K562 (cell line): ENCODE results near the gene FGF22. TPM values are rescaled to one million over a fixed set of nuclear protein-coding genes. Genes with fewer than 3 reads are reported as not detected.
"Not testable (repeated sequence)": the region's sequence is repeated elsewhere in the genome, so short reads cannot be mapped to it uniquely, and the experiment has no call there.

ENCODE experiments used
- ATAC-seq: fragments of 200-7000 bp; cut with Tn5 transposase; 3 replicates; pipeline ENCODE4 v1.9.1; 2020; ENCODE audit warnings: moderate library complexity
- BruUV-seq: library from RNA; stranded (reverse); fragments of 400-500 nt; replicated peaks from 2 replicates; lab custom pipeline; 2021; lab: Mats Ljungman, UMichigan
- CTCF ChIA-PET: fragments of 300-600 bp; formaldehyde crosslinking; extraction: SDS; loops from one replicate; lab custom pipeline; 2021; ENCODE audit warnings: low intra/inter-chr PET ratio; lab: Yijun Ruan, JAX
- POLR2A ChIA-PET: fragments of 300-600, 350-650 bp; sonication (Branson Sonifier 250); formaldehyde crosslinking; extraction: SDS; loops from one replicate; lab custom pipeline; 2021; ENCODE audit warnings: antibody characterized with exemption, inconsistent platforms; lab: Yijun Ruan, JAX
- DNase-seq, 4 experiments: peaks; one replicate each; pipeline versions ENCODE4 v3.0.0 to v3.0.0-alpha.2; 2011 to 2018; ENCODE audit warnings: low spot score in 3 of 4, mixed read lengths in 3 of 4; ENCODE audit errors: extremely low read depth in 1 of 4
- FAIRE-seq: peaks from 2 replicates; lab custom pipeline; 2011; peaks lifted over from hg19 to GRCh38; lab: Jason Lieb, UNC
- H2AFZ ChIP-seq: 2 replicates; pipeline ENCODE4 v1.6.0; 2011; ENCODE audit warnings: low read depth, low read length, control low read depth, inconsistent platforms
- H3K27ac ChIP-seq: fragments of 200-600 bp; 3 replicates; pipeline ENCODE4 v1.8.0; 2011; ENCODE audit warnings: low read depth, mild to moderate bottlenecking, control low read depth, inconsistent platforms, low read length, moderate library complexity, mixed read lengths; ENCODE audit errors: extremely low read depth
- H3K27me3 ChIP-seq, 2 experiments: fragments of 300-600 bp in 1 of 2; 2 replicates in 1 of 2; 3 replicates in 1 of 2; pipeline versions ENCODE4 v1.6.0 to v1.8.0; 2011; ENCODE audit warnings: inconsistent platforms in 2 of 2, low read length in 2 of 2, mild to moderate bottlenecking in 1 of 2, mixed read lengths in 1 of 2, moderate library complexity in 1 of 2; ENCODE audit not compliant: control insufficient read depth in 2 of 2, insufficient read depth in 2 of 2
- H3K36me3 ChIP-seq: fragments of 300-600 bp; 3 replicates; pipeline ENCODE4 v1.8.0; 2011; ENCODE audit warnings: mild to moderate bottlenecking, low read length, inconsistent platforms; ENCODE audit not compliant: control insufficient read depth, insufficient read depth
- H3K4me1 ChIP-seq, 2 experiments: fragments of 200-600 bp in 1 of 2; replicated peaks in 1 of 2; 2 replicates in 1 of 2; 3 replicates in 1 of 2; pipeline versions ENCODE4 v1.5.1 to v1.8.0; 2011; ENCODE audit warnings: inconsistent platforms in 2 of 2, low read length in 2 of 2, mild to moderate bottlenecking in 1 of 2, mixed read lengths in 1 of 2, moderate library complexity in 1 of 2; ENCODE audit not compliant: control insufficient read depth in 2 of 2, insufficient read depth in 2 of 2
- H3K4me2 ChIP-seq: 2 replicates; pipeline ENCODE4 v1.6.1; 2011; ENCODE audit warnings: low read length, control low read depth, inconsistent platforms, mixed read lengths; ENCODE audit not compliant: insufficient read depth
- H3K4me3 ChIP-seq: fragments of 200-600 bp; sonication (generic), shearing (Covaris generic); 2 replicates; pipeline ENCODE4 v1.5.1; 2016; ENCODE audit warnings: control low read depth, inconsistent platforms
- H3K79me2 ChIP-seq: fragments of 200-600 bp; 3 replicates; pipeline ENCODE4 v1.8.0; 2011; ENCODE audit warnings: low read length, inconsistent platforms; ENCODE audit not compliant: control insufficient read depth, insufficient read depth
- H3K9ac ChIP-seq, 2 experiments: 2 replicates each; pipeline versions ENCODE4 v1.6.0 to v1.6.1; 2011; ENCODE audit warnings: low read depth in 2 of 2, low read length in 2 of 2, control low read depth in 1 of 2, inconsistent platforms in 1 of 2, mild to moderate bottlenecking in 1 of 2, mixed read lengths in 1 of 2; ENCODE audit not compliant: insufficient read depth in 1 of 2
- H3K9me1 ChIP-seq: one replicate; pipeline ENCODE4 v1.6.0; 2011; ENCODE audit warnings: inconsistent platforms, mild to moderate bottlenecking, low read length, moderate library complexity; ENCODE audit not compliant: control insufficient read depth, insufficient read depth
- H3K9me3 ChIP-seq: replicated peaks from 2 replicates; pipeline ENCODE4 v1.5.1; 2011; ENCODE audit warnings: low read depth, low read length, inconsistent platforms; ENCODE audit not compliant: control insufficient read depth, insufficient read depth
- H4K20me1 ChIP-seq: replicated peaks from 2 replicates; pipeline ENCODE4 v1.6.1; 2011; ENCODE audit warnings: low read length, inconsistent platforms, mixed read lengths; ENCODE audit not compliant: control insufficient read depth, insufficient read depth
- POLR2G ChIP-seq: fragments of 200-400 bp; formaldehyde crosslinking; IDR thresholded peaks from 2 replicates; pipeline ENCODE4 v1.6.1; 2017; ENCODE audit warnings: low read depth, mild to moderate bottlenecking, antibody characterized with exemption, low read length, moderate library complexity
- RBFOX2 ChIP-seq: fragments of 200-400 bp; formaldehyde crosslinking; IDR thresholded peaks from 2 replicates; pipeline ENCODE4 v1.6.1; 2017; ENCODE audit warnings: low read depth, mild to moderate bottlenecking, low read length, moderate library complexity
- ZNF354B ChIP-seq: fragments of 250-450 bp; sonication (Bioruptor Pico); IDR thresholded peaks from 2 replicates; pipeline ENCODE4 v1.4.0; 2020
- WGBS: fragments of 100-300 bp; shearing (Covaris generic); methylation state at CpG from one replicate; pipeline ENCODE4 v1.1.6; 2016; ENCODE audit warnings: low coverage, mixed read lengths; ENCODE audit not compliant: insufficient coverage; ENCODE audit errors: missing lambda C conversion rate; 5-methylcytosine and 5-hydroxymethylcytosine counted together
- in situ Hi-C: fragments of 300-500 bp; cut with MboI; formaldehyde crosslinking; loops from 4 replicates; pipeline ENCODE4 v1.15.0; 2018; ENCODE audit warnings: inconsistent platforms, mixed read lengths
- intact Hi-C: fragments of 100-400 bp; cut with micrococcal nuclease; formaldehyde crosslinking; loops from 2 replicates; pipeline ENCODE4 v1.14.2; 2022
- polyA plus RNA-seq, 8 experiments: library from polyadenylated mRNA; depleted of rRNA in 4 of 8; stranded (reverse) in 5 of 8; unstranded in 3 of 8; fragments of >200 nt; fragmentation: Nextera tagmentation in 2 of 8; fragmentation: Illumina TruSeq in 1 of 8; extraction: Ambion mirVana in 2 of 8; extraction: Trizol in 1 of 8; gene quantifications; 2 replicates each; pipeline versions ENCODE4 v1.2.1 to v1.2.3, GENCODE V29; 2011 to 2014; ENCODE audit warnings: inconsistent platforms in 1 of 8, missing spikeins in 1 of 8
- total RNA-seq, 7 experiments: library from RNA; depleted of rRNA in 6 of 7; stranded (reverse); fragments of >200 nt in 6 of 7; fragmentation: Illumina TruSeq in 2 of 7; extraction: Trizol in 2 of 7; gene quantifications; 2 replicates each; pipeline versions ENCODE4 v1.2.1 to v1.2.3, GENCODE V29; 2011 to 2021; ENCODE audit warnings: low replicate concordance in 1 of 7
- TF ChIP-seq, protein P1 (sequence below): fragments of 450-650 bp; IDR thresholded peaks from 2 replicates; pipeline ENCODE4 v1.6.1; 2018; ENCODE audit warnings: mild to moderate bottlenecking, low read depth; ENCODE audit not compliant: partially characterized antibody

Gene FGF22
- total and polyA plus RNA-seq, 9 of the 15 experiments (the other 6 are each of a cell fraction or from before 2014, with no cell fraction given) = 0.14 to 2.2 (median 0.86) TPM; not detected in 4

DNA sequence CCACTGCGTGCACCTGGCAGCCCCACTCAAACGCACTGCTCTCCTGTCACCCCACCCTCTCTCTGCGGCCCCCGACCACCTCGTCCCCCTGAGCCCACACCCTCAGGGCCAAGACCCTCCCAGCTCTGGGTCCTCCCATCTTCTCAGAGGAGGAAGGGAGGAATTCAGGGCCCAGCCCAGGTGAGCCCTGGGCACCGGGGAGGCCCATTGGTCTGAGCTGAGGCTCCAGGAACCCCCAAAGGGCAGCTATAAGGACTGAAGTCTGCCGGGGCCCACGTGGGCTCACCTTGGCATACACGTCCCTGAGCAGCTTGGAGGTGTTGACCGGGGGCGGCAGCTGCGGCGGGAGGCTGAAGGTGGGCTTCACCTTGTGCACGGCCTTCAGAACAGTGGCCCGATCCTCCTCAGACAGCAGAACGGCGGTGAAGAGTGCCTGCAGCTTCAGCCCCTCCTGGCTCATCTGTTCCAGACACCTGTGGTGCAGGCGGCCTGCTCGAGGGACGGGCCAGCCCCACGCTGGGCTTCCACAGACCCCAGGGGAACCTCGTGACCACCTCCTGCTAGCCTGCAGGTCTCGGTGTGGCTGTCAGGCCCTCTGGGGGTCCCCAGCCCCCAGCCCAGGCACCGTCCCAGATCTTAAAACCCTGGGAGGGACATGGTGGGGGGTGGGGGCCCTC lies 15.1 kb upstream of the FGF22 start:
- POLR2A ChIA-PET = interaction anchor here (0.6 to 1.1 kb wide), 2 partner anchors 9 to 49 kb away, joined by 3 to 4 read pairs; no protein-coding TSS in a partner anchor
- in situ Hi-C loops = no loop called here
- TF ChIP-seq RBFOX2 (peak; percentile 43; the same call in 1 of the 2 replicates), ZNF354B (CRISPR knock-in tag) (no peak), POLR2G (peak; percentile 57)
- CTCF ChIA-PET = no interaction called here
- Histone ChIP-seq H3K4me3 (no peak overlapping the region), H2AFZ (no peak overlapping the region), H3K9me3 (no peaks in the 10 kb centered on the region; the same call in 1 of the 2 replicates), H3K79me2 (peaks cover 15% of the 10 kb centered on the region; the same call in 1 of the 3 replicates), H3K36me3 (peaks cover 80% of the 10 kb centered on the region; the same call in 2 of the 3 replicates), H3K4me2 (no peak overlapping the region), H3K9me1 (no peaks in the 10 kb centered on the region), H3K27ac (no peak overlapping the region), H3K9ac (no peak overlapping the region), H3K27me3 (no peaks in the 10 kb centered on the region), H4K20me1 (no peaks in the 10 kb centered on the region), H3K4me1 (peaks cover 0 to 19% of the 10 kb centered on the region in 2 experiments; a peak in 1 of 5 replicates)
- FAIRE-seq = no peak
- no TSS peak for BruUV-seq
- intact Hi-C loops = no loop called here
- no peak for ATAC-seq
- no peak for DNase-seq
- WGBS = 95% methylated on average over 19 of the region's 24 CpGs

GRCh38 chr19:625257-625656 lies 14.4 kb upstream of the FGF22 start:
- H3K4me1 ChIP-seq = peaks cover 0 to 26% of the 10 kb centered on the region in 2 experiments; a peak in 1 of 5 replicates
- H3K27me3 ChIP-seq = no peaks in the 10 kb centered on the region
- peak; percentile 10; the same call in 1 of the 2 replicates for TF ChIP-seq RBFOX2
- TF ChIP-seq, protein P1, sequence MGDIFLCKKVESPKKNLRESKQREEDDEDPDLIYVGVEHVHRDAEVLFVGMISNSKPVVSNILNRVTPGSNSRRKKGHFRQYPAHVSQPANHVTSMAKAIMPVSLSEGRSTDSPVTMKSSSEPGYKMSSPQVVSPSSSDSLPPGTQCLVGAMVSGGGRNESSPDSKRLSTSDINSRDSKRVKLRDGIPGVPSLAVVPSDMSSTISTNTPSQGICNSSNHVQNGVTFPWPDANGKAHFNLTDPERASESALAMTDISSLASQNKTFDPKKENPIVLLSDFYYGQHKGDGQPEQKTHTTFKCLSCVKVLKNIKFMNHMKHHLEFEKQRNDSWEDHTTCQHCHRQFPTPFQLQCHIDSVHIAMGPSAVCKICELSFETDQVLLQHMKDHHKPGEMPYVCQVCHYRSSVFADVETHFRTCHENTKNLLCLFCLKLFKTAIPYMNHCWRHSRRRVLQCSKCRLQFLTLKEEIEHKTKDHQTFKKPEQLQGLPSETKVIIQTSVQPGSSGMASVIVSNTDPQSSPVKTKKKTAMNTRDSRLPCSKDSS = no peak
- no peaks in the 10 kb centered on the region for H3K9me1 ChIP-seq
- 0 out of 4 replicates have a peak overlapping the region, but pooled peaks of 1 of the 2 experiments have one; percentile 20 for H3K9ac ChIP-seq
- H2AFZ ChIP-seq = no peak overlapping the region
- peaks cover 18% of the 10 kb centered on the region; the same call in 2 of the 3 replicates for H3K79me2 ChIP-seq
- H3K36me3 ChIP-seq = peaks cover 78% of the 10 kb centered on the region; the same call in 2 of the 3 replicates
- POLR2A ChIA-PET = interaction anchor here (1.1 kb wide), 1 partner anchor 8 kb away, joined by 4 read pairs; no protein-coding TSS in a partner anchor
- 96% methylated on average over 5 of the region's 5 CpGs for WGBS
- in situ Hi-C loops = no loop called here
- no peak for FAIRE-seq
- H4K20me1 ChIP-seq = no peaks in the 10 kb centered on the region
- H3K27ac ChIP-seq = no peak overlapping the region
- intact Hi-C loops = no loop called here
- CTCF ChIA-PET = no interaction called here
- no peak for ATAC-seq
- H3K9me3 ChIP-seq = no peaks in the 10 kb centered on the region; the same call in 1 of the 2 replicates
- DNase-seq = no peak
- BruUV-seq = no TSS peak
- H3K4me2 ChIP-seq = no peak overlapping the region
- no peak overlapping the region for H3K4me3 ChIP-seq

DNA sequence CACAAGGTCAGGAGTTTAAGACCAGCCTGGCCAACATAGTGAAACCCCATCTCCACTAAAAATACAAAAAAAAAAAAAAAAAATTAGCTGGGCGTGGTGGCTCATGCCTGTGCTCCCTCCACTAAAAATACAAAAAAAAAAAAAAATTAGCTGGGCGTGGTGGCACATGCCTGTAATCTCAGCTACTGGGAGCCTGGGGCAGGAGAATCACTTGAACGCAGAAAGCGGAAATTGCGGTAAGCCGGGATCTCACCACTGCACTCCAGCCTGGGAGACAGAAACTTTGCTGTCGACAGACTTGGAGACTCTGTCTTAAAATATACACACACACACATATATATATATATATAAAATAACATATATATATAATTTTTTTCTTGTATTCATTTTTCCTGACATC lies 13.1 kb upstream of the FGF22 start:
- WGBS = 98% methylated on average over 6 of the region's 7 CpGs
- DNase-seq, H3K9ac ChIP-seq, FAIRE-seq, H3K4me2 ChIP-seq, H2AFZ ChIP-seq, ATAC-seq, H4K20me1 ChIP-seq, H3K9me1 ChIP-seq, BruUV-seq, H3K27me3 ChIP-seq, H3K9me3 ChIP-seq, H3K4me3 ChIP-seq, intact Hi-C loops, CTCF ChIA-PET, in situ Hi-C loops, H3K27ac ChIP-seq: not testable (repeated sequence)
- POLR2A ChIA-PET = interaction anchor here (0.6 kb wide), 1 partner anchor 10 kb away, joined by 3 read pairs; no protein-coding TSS in a partner anchor
- Histone ChIP-seq H3K4me1 (peaks cover 0 to 30% of the 10 kb centered on the region in 2 experiments; a peak in 2 of 5 replicates), H3K36me3 (peaks cover 84% of the 10 kb centered on the region; the same call in 2 of the 3 replicates), H3K79me2 (peaks cover 30% of the 10 kb centered on the region)
